Astrocyte (in vitro differentiated cells and primary cell): ENCODE data around the gene PEX11G. TPM values are rescaled to one million over a fixed set of nuclear protein-coding genes. Genes with fewer than 3 reads are reported as not detected.

Experiments used
- DNase-seq: peaks from one replicate; pipeline ENCODE4 v3.0.0-alpha.2; 2010; ENCODE audit warnings: low read depth
- FAIRE-seq: peaks from 2 replicates; lab custom pipeline; 2011; peaks lifted over from hg19 to GRCh38; lab: Jason Lieb, UNC
- H2AFZ ChIP-seq: 2 replicates; pipeline ENCODE4 v1.6.0; 2012; ENCODE audit warnings: low read depth, low read length, inconsistent platforms
- H3K27ac ChIP-seq: 2 replicates; pipeline ENCODE4 v1.5.1; 2011; ENCODE audit warnings: low read depth, low read length, inconsistent platforms
- H3K27me3 ChIP-seq: 2 replicates; pipeline ENCODE4 v1.6.0; 2011; ENCODE audit warnings: low read length, inconsistent platforms; ENCODE audit not compliant: insufficient read depth
- H3K36me3 ChIP-seq: 2 replicates; pipeline ENCODE4 v1.5.1; 2011; ENCODE audit warnings: low read length, inconsistent platforms; ENCODE audit not compliant: insufficient read depth
- H3K4me1 ChIP-seq: 2 replicates; pipeline ENCODE4 v1.5.1; 2011; ENCODE audit warnings: low read length, inconsistent platforms; ENCODE audit not compliant: insufficient read depth
- H3K4me2 ChIP-seq: 2 replicates; pipeline ENCODE4 v1.6.0; 2012; ENCODE audit warnings: low read length, inconsistent platforms
- H3K4me3 ChIP-seq: 2 replicates; pipeline ENCODE4 v1.5.1; 2011; ENCODE audit warnings: low read depth, mild to moderate bottlenecking, low read length, inconsistent platforms; ENCODE audit not compliant: insufficient read depth
- H3K79me2 ChIP-seq: 2 replicates; pipeline ENCODE4 v1.6.0; 2012; ENCODE audit warnings: mild to moderate bottlenecking, low read length, inconsistent platforms; ENCODE audit not compliant: insufficient read depth
- H3K9ac ChIP-seq: 2 replicates; pipeline ENCODE4 v1.6.0; 2012; ENCODE audit warnings: mild to moderate bottlenecking, low read length, inconsistent platforms
- H3K9me3 ChIP-seq: 2 replicates; pipeline ENCODE4 v1.5.1; 2012; ENCODE audit warnings: low read depth, mild to moderate bottlenecking, low read length, inconsistent platforms; ENCODE audit not compliant: insufficient read depth
- H4K20me1 ChIP-seq: 2 replicates; pipeline ENCODE4 v1.6.0; 2012; ENCODE audit warnings: low read length, inconsistent platforms; ENCODE audit not compliant: insufficient read depth
- H3K27ac Mint-ChIP-seq: one replicate; pipeline ENCODE4 v1.8.0; 2021; ENCODE audit warnings: mild to moderate bottlenecking, mixed read lengths; ENCODE audit not compliant: unreplicated experiment
- H3K27me3 Mint-ChIP-seq: one replicate; pipeline ENCODE4 v1.8.0; 2021; ENCODE audit warnings: low read depth, mixed read lengths; ENCODE audit not compliant: unreplicated experiment
- H3K36me3 Mint-ChIP-seq: one replicate; pipeline ENCODE4 v1.8.0; 2021; ENCODE audit warnings: low read depth, mixed read lengths; ENCODE audit not compliant: unreplicated experiment
- H3K4me1 Mint-ChIP-seq: one replicate; pipeline ENCODE4 v1.8.0; 2021; ENCODE audit warnings: low read depth, mixed read lengths; ENCODE audit not compliant: unreplicated experiment
- H3K4me3 Mint-ChIP-seq: one replicate; pipeline ENCODE4 v1.8.0; 2021; ENCODE audit warnings: mild to moderate bottlenecking, moderate library complexity, mixed read lengths; ENCODE audit not compliant: unreplicated experiment
- H3K9me3 Mint-ChIP-seq: one replicate; pipeline ENCODE4 v1.8.0; 2021; ENCODE audit warnings: mild to moderate bottlenecking, mixed read lengths; ENCODE audit not compliant: unreplicated experiment
- CTCF ChIP-seq: IDR thresholded peaks from 2 replicates; pipeline ENCODE4 v1.5.1; 2011; ENCODE audit warnings: low read depth, mild to moderate bottlenecking, inconsistent platforms, low read length, moderate library complexity; ENCODE audit not compliant: insufficient read depth
- EZH2 ChIP-seq: IDR thresholded peaks from 2 replicates; pipeline ENCODE4 v1.6.1; 2012; ENCODE audit warnings: mild to moderate bottlenecking, low read length, inconsistent platforms; ENCODE audit not compliant: insufficient read depth
- total RNA-seq: library from RNA; stranded (reverse); gene quantifications from 2 replicates; pipeline ENCODE4 v1.2.1, GENCODE V29; 2021

Gene PEX11G
- total RNA-seq, 1 donor from 2014 or later, result 1.7 TPM

GRCh38 chr19:7507884-7508283 lies 19.0 kb upstream of the PEX11G start:
- TF ChIP-seq EZH2 (no peak), CTCF (no peak)
- H4K20me1 ChIP-seq, result no peaks in the 10 kb centered on the region
- DNase-seq, result peak; percentile 65
- Mint-ChIP-seq H3K27me3 (peaks cover 29% of the 10 kb centered on the region), H3K27ac (no peak overlapping the region), H3K9me3 (peaks cover 1% of the 10 kb centered on the region), H3K4me1 (no peaks in the 10 kb centered on the region), H3K4me3 (no peak overlapping the region), H3K36me3 (no peaks in the 10 kb centered on the region)
- H3K27me3 ChIP-seq, result peaks cover 3% of the 10 kb centered on the region
- no peak for FAIRE-seq
- H3K9me3 ChIP-seq, result no peaks in the 10 kb centered on the region
- H3K36me3 ChIP-seq, result no peaks in the 10 kb centered on the region
- H3K9ac ChIP-seq, result no peak overlapping the region
- peak overlapping the region; percentile 23 for H2AFZ ChIP-seq
- H3K4me1 ChIP-seq, result no peaks in the 10 kb centered on the region
- no peak overlapping the region for H3K4me3 ChIP-seq
- H3K4me2 ChIP-seq, result no peak overlapping the region
- H3K27ac ChIP-seq, result no peak overlapping the region
- H3K79me2 ChIP-seq, result no peaks in the 10 kb centered on the region

- Histone ChIP-seq H3K36me3 (no peaks in the 10 kb centered on the region), H4K20me1 (no peaks in the 10 kb centered on the region), H3K4me1 (no peaks in the 10 kb centered on the region), H3K9me3 (no peaks in the 10 kb centered on the region), H3K4me3 (no peak overlapping the region), H3K4me2 (peak overlapping the region; percentile 32), H3K27me3 (peaks cover 6% of the 10 kb centered on the region), H3K9ac (no peak overlapping the region), H3K27ac (no peak overlapping the region), H3K79me2 (no peaks in the 10 kb centered on the region), H2AFZ (peak overlapping the region; percentile 55)
- Mint-ChIP-seq H3K36me3 (no peaks in the 10 kb centered on the region), H3K27ac (no peak overlapping the region), H3K9me3 (peaks cover 1% of the 10 kb centered on the region), H3K27me3 (peaks cover 38% of the 10 kb centered on the region), H3K4me1 (no peaks in the 10 kb centered on the region), H3K4me3 (peak overlapping the region; percentile 34)
- peak; percentile 68 for DNase-seq
- TF ChIP-seq EZH2 (no peak), CTCF (no peak)
- FAIRE-seq, result no peak
These were observed 17.8 kb upstream of the PEX11G start for GRCh38 chr19:7506385-7507328.
